PC-3 (cell line): ENCODE measurements around the gene AREL1. TPM values are rescaled to one million over a fixed set of nuclear protein-coding genes. Genes with fewer than 3 reads are reported as not detected.

Experiments used
- ATAC-seq: fragments of 200-7000 bp; cut with Tn5 transposase; 2 replicates; pipeline ENCODE4 v1.9.1; 2020; ENCODE audit warnings: mild to moderate bottlenecking, moderate library complexity
- BruUV-seq: library from RNA; stranded (reverse); fragments of 400-500 nt; replicated peaks from 2 replicates; lab custom pipeline; 2021; lab: Mats Ljungman, UMichigan
- CTCF ChIA-PET: fragments of 300-600 bp; sonication (Branson Sonifier 250); formaldehyde crosslinking; loops from one replicate; lab custom pipeline; 2022; ENCODE audit warnings: antibody characterized with exemption; lab: Charles Lee
- POLR2A ChIA-PET: fragments of 300-600 bp; sonication (Branson Sonifier 250); formaldehyde crosslinking; loops from one replicate; lab custom pipeline; 2022; ENCODE audit warnings: antibody characterized with exemption; ENCODE audit not compliant: unreplicated experiment; lab: Charles Lee
- DNase-seq: peaks from one replicate; pipeline ENCODE4 v3.0.0-alpha.2; 2015
- H2AFZ ChIP-seq: fragments of 300-600 bp; sonication (generic); 2 replicates; pipeline ENCODE4 v1.6.0; 2016; ENCODE audit warnings: antibody characterized with exemption, low read length
- H3F3A ChIP-seq: fragments of 300-600 bp; sonication (generic); one replicate; pipeline ENCODE4 v1.6.0; 2017; ENCODE audit warnings: antibody characterized with exemption, low read length, control low read depth, mild to moderate bottlenecking; ENCODE audit not compliant: unreplicated experiment
- H3K27ac ChIP-seq: fragments of 300-600 bp; sonication (generic); 2 replicates; pipeline ENCODE4 v1.5.1; 2016; ENCODE audit warnings: mild to moderate bottlenecking, low read length
- H3K27me3 ChIP-seq: fragments of 300-600 bp; sonication (generic); 2 replicates; pipeline ENCODE4 v1.6.1; 2016; ENCODE audit warnings: low read length, mixed read lengths
- H3K36me3 ChIP-seq: fragments of 300-600 bp; sonication (generic); 2 replicates; pipeline ENCODE4 v1.6.1; 2016; ENCODE audit warnings: low read depth, mixed run types, low read length, mixed read lengths
- H3K4me1 ChIP-seq: fragments of 300-600 bp; sonication (generic); 2 replicates; pipeline ENCODE4 v1.5.1; 2016; ENCODE audit warnings: low read length; ENCODE audit not compliant: insufficient read depth
- H3K4me2 ChIP-seq: fragments of 300-600 bp; sonication (generic); 2 replicates; pipeline ENCODE4 v1.6.0; 2016; ENCODE audit warnings: low read length
- H3K4me3 ChIP-seq: fragments of 300-600 bp; sonication (generic); 2 replicates; pipeline ENCODE4 v1.5.1; 2016; ENCODE audit warnings: mild to moderate bottlenecking, low read length, mixed read lengths
- H3K79me2 ChIP-seq: fragments of 300-600 bp; sonication (generic); 2 replicates; pipeline ENCODE4 v1.6.1; 2017; ENCODE audit warnings: low read length, mixed read lengths
- H3K9ac ChIP-seq: fragments of 300-600 bp; sonication (generic); 2 replicates; pipeline ENCODE4 v1.6.0; 2016; ENCODE audit warnings: mild to moderate bottlenecking, low read length
- H3K9me2 ChIP-seq: fragments of 300-600 bp; sonication (generic); replicated peaks from 2 replicates; pipeline ENCODE4 v1.6.1; 2016; ENCODE audit warnings: mixed run types, low read length, mixed read lengths
- H3K9me3 ChIP-seq: fragments of 300-600 bp; sonication (generic); 2 replicates; pipeline ENCODE4 v1.6.1; 2016; ENCODE audit warnings: low read length, mixed read lengths
- H4K20me1 ChIP-seq: fragments of 300-600 bp; sonication (generic); 2 replicates; pipeline ENCODE4 v1.6.1; 2016; ENCODE audit warnings: low read length, mixed read lengths
- EZH2 ChIP-seq: fragments of 300-600 bp; sonication (generic); IDR thresholded peaks from one replicate; pipeline ENCODE4 v1.6.1; 2017; ENCODE audit warnings: antibody characterized with exemption, mild to moderate bottlenecking, low read length; ENCODE audit not compliant: unreplicated experiment
- EZH2phosphoT487 ChIP-seq: fragments of 300-600 bp; sonication (generic); IDR thresholded peaks from 2 replicates; pipeline ENCODE4 v1.6.1; 2018; ENCODE audit warnings: mild to moderate bottlenecking, antibody characterized with exemption, low read length, borderline replicate concordance
- intact Hi-C: fragments of 100-400 bp; cut with micrococcal nuclease; formaldehyde crosslinking; loops from 2 replicates; pipeline ENCODE4 v1.9.0; 2023
- total RNA-seq: library from RNA; depleted of rRNA; stranded (reverse); fragments of >200 nt; gene quantifications from 2 replicates; pipeline ENCODE4 v1.2.3, GENCODE V29; 2014
- TF ChIP-seq, protein P1 (sequence below): fragments of 300-600 bp; sonication (generic); conservative IDR thresholded peaks from 2 replicates; pipeline ENCODE4 v1.5.1; 2017; ENCODE audit warnings: antibody characterized with exemption, low read depth, mild to moderate bottlenecking, low read length

The AREL1 gene
- total RNA-seq, 1 experiment from 2014 or later, result 32.1 TPM

DNA sequence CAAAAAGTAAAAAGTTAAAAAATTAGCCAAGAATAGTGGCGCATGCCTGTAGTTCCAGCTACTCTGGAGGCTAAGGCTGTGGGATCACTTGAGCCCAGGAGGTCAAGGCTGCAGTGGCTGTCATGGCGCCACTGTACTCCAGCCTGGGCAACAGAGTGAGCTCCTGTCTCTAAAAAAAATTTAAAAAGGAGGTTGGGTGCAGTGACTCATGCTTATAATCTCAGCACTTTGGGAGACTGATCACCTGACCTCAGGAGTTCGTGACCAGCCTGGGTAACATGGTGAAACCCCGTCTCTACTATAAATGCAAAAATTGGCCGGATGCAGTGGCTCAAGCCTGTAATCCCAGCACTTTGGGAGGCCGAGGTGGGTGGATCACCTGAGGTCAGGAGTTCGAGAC, 42.0 kb upstream of the AREL1 start:
- Histone ChIP-seq H3K9me3 (no peaks in the 10 kb centered on the region), H3K27ac (no peak overlapping the region), H3K9ac (no peak overlapping the region), H2AFZ (no peak overlapping the region), H3K79me2 (no peaks in the 10 kb centered on the region), H3F3A (no peaks in the 10 kb centered on the region), H3K27me3 (no peaks in the 10 kb centered on the region), H3K9me2 (no peaks in the 10 kb centered on the region), H4K20me1 (no peaks in the 10 kb centered on the region), H3K36me3 (no peaks in the 10 kb centered on the region), H3K4me1 (no peaks in the 10 kb centered on the region), H3K4me3 (no peak overlapping the region), H3K4me2 (no peak overlapping the region)
- TF ChIP-seq EZH2phosphoT487 (no peak), EZH2 (no peak)
- TF ChIP-seq, protein P1, sequence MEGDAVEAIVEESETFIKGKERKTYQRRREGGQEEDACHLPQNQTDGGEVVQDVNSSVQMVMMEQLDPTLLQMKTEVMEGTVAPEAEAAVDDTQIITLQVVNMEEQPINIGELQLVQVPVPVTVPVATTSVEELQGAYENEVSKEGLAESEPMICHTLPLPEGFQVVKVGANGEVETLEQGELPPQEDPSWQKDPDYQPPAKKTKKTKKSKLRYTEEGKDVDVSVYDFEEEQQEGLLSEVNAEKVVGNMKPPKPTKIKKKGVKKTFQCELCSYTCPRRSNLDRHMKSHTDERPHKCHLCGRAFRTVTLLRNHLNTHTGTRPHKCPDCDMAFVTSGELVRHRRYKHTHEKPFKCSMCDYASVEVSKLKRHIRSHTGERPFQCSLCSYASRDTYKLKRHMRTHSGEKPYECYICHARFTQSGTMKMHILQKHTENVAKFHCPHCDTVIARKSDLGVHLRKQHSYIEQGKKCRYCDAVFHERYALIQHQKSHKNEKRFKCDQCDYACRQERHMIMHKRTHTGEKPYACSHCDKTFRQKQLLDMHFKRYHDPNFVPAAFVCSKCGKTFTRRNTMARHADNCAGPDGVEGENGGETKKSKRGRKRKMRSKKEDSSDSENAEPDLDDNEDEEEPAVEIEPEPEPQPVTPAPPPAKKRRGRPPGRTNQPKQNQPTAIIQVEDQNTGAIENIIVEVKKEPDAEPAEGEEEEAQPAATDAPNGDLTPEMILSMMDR, result no peak
- no peak for ATAC-seq
- no peak for DNase-seq
- intact Hi-C loops, result no loop called here
- no TSS peak for BruUV-seq
- POLR2A ChIA-PET, result no interaction called here
- CTCF ChIA-PET, result no interaction called here

DNA sequence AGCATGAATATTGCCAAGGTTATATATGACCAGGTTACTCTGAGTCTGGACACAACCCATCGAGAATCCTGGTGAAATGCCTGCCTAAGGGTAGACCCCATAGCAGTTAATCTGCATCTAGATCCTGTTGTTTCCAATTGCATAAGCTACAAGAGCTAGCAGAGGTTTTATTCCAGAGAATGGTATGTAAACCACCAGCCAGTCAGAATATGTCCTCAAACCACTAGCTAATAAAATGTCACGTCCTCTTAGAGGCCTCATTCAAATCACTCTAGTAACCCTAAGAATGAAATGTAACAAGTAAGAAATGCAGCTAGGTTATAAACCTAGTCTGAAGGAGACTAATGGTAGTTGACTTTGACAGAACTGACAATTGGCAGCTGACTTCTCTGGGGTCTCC, 41.3 kb upstream of the AREL1 start:
- Histone ChIP-seq H3K36me3 (no peaks in the 10 kb centered on the region), H3K27ac (no peak overlapping the region), H3K4me1 (no peaks in the 10 kb centered on the region), H3F3A (no peaks in the 10 kb centered on the region), H3K4me2 (no peak overlapping the region), H3K27me3 (no peaks in the 10 kb centered on the region), H3K9ac (no peak overlapping the region), H3K4me3 (no peak overlapping the region), H2AFZ (no peak overlapping the region), H3K79me2 (no peaks in the 10 kb centered on the region), H3K9me2 (no peaks in the 10 kb centered on the region), H3K9me3 (no peaks in the 10 kb centered on the region), H4K20me1 (no peaks in the 10 kb centered on the region)
- intact Hi-C loops, result no loop called here
- CTCF ChIA-PET, result no interaction called here
- no peak for TF ChIP-seq EZH2
- TF ChIP-seq, protein P1, result no peak
- no peak for TF ChIP-seq EZH2phosphoT487
- DNase-seq (no peak), ATAC-seq (no peak)
- POLR2A ChIA-PET, result no interaction called here
- no TSS peak for BruUV-seq

DNA sequence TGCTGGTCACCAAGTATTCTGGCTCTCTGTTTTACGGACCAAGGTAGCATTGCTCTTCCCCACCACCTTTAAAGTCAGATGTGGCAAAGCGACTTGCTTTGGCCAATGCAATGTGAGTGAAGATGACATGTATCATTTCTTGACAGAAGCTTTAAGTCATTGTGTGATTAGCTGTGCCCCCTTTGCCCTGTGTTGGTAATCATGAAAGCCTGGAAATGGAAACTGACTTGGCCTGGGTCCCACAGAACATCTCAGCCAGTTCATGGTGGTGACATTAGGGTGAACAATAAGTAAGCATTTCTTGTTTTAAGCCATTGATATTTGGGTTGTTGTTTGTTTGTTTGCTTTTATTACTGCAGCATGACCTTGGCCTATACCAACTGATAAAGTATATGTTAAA, 34.4 kb upstream of the AREL1 start:
- no peaks in the 10 kb centered on the region for H3K9me3 ChIP-seq
- DNase-seq (no peak), ATAC-seq (no peak)
- H3F3A ChIP-seq, result no peaks in the 10 kb centered on the region
- H3K4me1 ChIP-seq, result no peaks in the 10 kb centered on the region
- BruUV-seq, result no TSS peak
- no peaks in the 10 kb centered on the region for H3K27me3 ChIP-seq
- intact Hi-C loops, result no loop called here
- H4K20me1 ChIP-seq, result no peaks in the 10 kb centered on the region
- no peak overlapping the region for H3K4me3 ChIP-seq
- no peak overlapping the region for H3K27ac ChIP-seq
- no peaks in the 10 kb centered on the region for H3K36me3 ChIP-seq
- POLR2A ChIA-PET, result no interaction called here
- no peak for TF ChIP-seq EZH2phosphoT487
- no peak for TF ChIP-seq EZH2
- TF ChIP-seq, protein P1, result no peak
- H3K4me2 ChIP-seq, result no peak overlapping the region
- no peaks in the 10 kb centered on the region for H3K9me2 ChIP-seq
- no peak overlapping the region for H2AFZ ChIP-seq
- H3K9ac ChIP-seq, result no peak overlapping the region
- H3K79me2 ChIP-seq, result no peaks in the 10 kb centered on the region
- CTCF ChIA-PET, result no interaction called here
